ENCODE data around the gene IGFBP4.

DNA sequence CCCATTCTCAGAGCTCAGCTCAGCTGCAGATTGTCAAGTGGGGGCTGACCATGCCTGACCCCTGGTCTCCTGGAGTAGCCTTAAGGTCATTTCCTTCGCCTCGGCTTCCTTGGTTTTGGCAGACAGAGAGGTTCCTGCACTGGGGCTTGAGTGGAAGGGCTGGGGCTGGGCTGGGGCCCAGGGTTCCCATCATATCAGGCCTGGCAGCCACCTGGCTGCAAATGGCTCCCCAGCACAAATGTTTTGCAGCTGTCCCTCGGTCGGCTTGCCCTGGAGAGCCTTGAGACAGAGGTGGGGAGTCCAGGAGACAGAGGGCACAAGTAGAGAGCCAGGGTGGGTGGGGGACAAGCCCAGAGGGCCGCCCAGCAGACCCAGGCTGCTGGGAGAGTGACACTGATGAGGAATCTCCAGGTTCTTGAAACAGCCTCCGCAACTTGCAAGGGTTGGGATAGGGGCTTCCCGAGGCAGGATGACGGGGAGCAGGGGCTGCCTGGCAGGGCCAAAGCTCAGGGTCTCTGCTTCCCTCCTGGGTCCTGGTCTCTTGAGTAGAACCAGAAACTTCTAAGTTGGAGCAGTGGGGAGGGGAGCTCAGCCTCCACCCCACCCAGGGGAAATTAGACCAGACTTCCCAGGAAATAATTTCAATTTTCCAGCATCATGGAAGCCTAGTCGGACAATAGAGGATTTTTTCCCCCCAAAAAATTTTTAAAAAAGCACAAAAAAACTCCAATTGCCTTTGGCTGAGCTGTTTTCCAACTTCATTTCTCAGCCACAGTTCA lies 19.3 kb downstream of the IGFBP4 start:
- TF ChIP-seq TEAD4 (IDR thresholded peaks at IDR 0.05; ENCODE audit: borderline replicate concordance, insufficient read depth) (no peak), RFX5 (IDR thresholded peaks at IDR 0.05; ENCODE audit: low read length) (no peak), YY1 (IDR thresholded peaks at IDR 0.05; ENCODE audit: low read depth) (no peak), POLR2AphosphoS5 (IDR thresholded peaks at IDR 0.05; ENCODE audit: low read depth, low read length) (no peak), RAD21 (IDR thresholded peaks at IDR 0.05; ENCODE audit: low read length) (no peak), EZH2phosphoT487 (IDR thresholded peaks at IDR 0.05; ENCODE audit: borderline replicate concordance, low read depth) (no peak), TAF1 (IDR thresholded peaks at IDR 0.05; ENCODE audit: borderline replicate concordance, low read depth, low read length) (no peak), EP300 (IDR thresholded peaks at IDR 0.05; ENCODE audit: borderline replicate concordance in 1 of 2, low read depth in 1 of 2, low read length in 1 of 2) (no peak), MEF2A (IDR thresholded peaks at IDR 0.05; ENCODE audit: borderline replicate concordance, low read depth) (no peak), FOXJ3 (CRISPR knock-in tag; IDR thresholded peaks at IDR 0.05) (no peak)
- TF ChIP-seq, protein P1, sequence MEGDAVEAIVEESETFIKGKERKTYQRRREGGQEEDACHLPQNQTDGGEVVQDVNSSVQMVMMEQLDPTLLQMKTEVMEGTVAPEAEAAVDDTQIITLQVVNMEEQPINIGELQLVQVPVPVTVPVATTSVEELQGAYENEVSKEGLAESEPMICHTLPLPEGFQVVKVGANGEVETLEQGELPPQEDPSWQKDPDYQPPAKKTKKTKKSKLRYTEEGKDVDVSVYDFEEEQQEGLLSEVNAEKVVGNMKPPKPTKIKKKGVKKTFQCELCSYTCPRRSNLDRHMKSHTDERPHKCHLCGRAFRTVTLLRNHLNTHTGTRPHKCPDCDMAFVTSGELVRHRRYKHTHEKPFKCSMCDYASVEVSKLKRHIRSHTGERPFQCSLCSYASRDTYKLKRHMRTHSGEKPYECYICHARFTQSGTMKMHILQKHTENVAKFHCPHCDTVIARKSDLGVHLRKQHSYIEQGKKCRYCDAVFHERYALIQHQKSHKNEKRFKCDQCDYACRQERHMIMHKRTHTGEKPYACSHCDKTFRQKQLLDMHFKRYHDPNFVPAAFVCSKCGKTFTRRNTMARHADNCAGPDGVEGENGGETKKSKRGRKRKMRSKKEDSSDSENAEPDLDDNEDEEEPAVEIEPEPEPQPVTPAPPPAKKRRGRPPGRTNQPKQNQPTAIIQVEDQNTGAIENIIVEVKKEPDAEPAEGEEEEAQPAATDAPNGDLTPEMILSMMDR (IDR thresholded peaks at IDR 0.05), result no peak
- TF ChIP-seq, protein P2, sequence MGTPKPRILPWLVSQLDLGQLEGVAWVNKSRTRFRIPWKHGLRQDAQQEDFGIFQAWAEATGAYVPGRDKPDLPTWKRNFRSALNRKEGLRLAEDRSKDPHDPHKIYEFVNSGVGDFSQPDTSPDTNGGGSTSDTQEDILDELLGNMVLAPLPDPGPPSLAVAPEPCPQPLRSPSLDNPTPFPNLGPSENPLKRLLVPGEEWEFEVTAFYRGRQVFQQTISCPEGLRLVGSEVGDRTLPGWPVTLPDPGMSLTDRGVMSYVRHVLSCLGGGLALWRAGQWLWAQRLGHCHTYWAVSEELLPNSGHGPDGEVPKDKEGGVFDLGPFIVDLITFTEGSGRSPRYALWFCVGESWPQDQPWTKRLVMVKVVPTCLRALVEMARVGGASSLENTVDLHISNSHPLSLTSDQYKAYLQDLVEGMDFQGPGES (IDR thresholded peaks at IDR 0.05; ENCODE audit: low read depth, low read length), result no peak
